Central memory CD4-positive, alpha-beta T cell (primary cell): ENCODE measurements around the gene CD79A.

Source experiments
- DNase-seq: peaks from one replicate; pipeline ENCODE4 v3.0.0; 2022
- total RNA-seq, 3 experiments: gene quantifications; one replicate each; lab custom pipeline; 2026; lab: John Stamatoyannopoulos, UW

Gene CD79A
- 0.18 to 0.39 (median 0.38) reads per million in 3 experiments for total RNA-seq

DNA sequence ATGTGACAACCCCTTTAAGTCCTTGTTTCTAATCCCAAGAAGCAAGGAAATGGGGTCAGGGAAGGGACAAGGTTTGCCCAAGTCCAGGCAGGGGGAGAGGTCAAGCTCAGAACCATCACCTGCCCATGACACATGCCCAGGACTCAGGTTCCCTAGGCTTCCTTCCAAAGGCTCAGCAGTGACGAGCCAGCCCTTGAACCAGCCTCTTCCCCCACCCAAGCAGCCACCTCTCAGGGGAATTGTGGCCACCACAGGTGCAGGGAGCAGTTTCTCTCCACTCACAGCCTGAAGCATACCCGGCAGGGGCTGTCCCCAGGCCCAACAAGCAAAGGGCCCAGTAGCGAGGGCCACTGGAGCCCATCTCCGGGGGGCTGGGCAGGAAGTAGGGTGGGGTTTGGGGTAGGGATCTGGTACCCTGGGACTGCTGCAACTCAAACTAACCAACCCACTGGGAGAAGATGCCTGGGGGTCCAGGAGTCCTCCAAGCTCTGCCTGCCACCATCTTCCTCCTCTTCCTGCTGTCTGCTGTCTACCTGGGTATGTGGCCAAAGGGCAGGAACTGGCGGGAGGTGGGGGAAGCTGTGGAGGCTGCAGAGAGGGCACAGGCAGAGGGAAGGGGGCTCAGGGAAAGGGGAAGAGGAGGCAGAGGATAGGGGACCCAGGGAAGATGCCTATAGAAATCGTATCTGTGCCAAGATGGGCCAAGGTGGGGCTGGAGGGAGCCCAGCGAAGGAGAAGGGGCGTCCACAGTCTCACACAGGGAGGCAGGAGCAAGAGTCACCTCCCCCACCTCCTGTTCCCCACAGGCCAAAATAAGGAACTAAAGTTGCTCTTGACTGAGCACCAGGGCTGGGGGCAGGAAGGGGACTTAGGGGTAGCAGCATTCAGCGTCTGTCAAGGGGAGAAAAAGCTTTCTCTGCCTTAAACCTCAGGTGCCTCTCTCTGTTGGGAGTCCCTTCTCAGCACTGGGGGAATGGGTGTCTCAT lies at the start of gene CD79A:
CD79A (plus strand) TSS at position 433 of the 986 bp plus-strand sequence; CDS start at position 459, 26 bp downstream.
- DNase-seq: no peak

GRCh38 chr19:41837981-41838708 lies 38.9 kb upstream of the CD79A start:
- no peak for DNase-seq

DNA sequence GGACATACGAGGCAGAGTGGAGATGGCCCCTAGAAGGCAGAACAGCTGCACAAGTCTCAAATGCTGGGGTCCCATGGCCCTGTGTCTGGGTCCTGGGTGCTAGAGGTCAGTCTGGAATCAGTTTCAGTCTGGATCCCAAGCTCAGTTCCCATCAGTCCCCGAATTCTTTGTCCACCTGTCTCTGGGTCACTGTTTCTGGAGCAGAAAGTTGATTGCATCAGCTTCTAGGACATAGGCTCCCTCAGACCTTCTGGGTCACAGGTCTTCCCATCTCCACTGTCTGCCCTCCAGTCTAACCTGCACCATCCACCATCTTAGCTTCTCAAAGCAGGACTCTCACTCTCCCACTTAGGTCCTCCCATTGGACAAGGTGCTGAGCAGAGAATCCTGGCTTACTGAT lies 37.9 kb upstream of the CD79A start:
- no peak for DNase-seq

DNA sequence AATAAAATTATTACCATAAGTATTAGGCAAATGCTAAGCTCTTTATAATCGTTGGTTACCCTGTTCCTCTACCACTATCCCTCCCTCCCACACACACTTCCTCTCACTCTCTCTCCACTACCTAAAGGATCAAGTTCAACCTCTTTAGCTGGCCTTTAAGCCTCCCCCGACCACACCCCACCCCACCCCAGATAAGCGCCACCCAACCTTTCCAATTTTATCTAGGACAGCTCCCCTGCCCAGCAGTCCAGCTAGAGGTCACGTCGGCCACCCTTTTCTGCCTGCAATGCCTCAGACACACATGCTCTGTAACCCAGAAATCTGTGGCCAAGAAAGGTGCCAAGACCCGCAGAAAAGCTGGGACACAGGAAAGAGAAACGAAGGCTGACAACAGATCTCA lies 33.7 kb upstream of the CD79A start:
- DNase-seq: no peak

DNA sequence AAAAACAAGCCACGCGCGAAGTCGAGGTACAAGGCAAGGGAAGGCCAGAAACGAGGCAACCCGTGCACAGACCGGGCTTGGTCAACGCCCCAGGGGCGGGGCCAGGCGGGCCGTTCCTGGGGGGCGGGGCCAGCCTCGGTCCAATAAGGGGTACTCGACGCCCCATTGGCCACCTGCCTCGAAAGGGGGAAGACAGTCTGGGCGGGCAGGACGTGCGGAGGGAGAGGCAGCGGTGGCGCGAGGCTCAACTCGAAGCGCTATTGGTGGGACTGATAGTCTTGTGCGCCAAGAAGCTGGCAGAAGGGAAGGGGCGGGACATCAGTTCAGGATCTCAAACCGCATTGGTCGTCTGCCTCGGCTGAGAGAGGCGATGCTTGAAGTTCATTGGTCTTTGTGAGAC lies 32.5 kb upstream of the CD79A start, which contains the start of gene LYPD4:
LYPD4 (minus strand) TSS at position 83 of the 400 bp plus-strand sequence. CDS start 5,398 bp downstream, outside the sequence.
- DNase-seq: no peak

GRCh38 chr19:41845001-41845050 lies 32.3 kb upstream of the CD79A start, which contains the start of gene DMRTC2:
TSS of gene DMRTC2 (plus strand) at chr19:41845042. CDS start at chr19:41847429, 2,387 bp downstream.
- no peak for DNase-seq

- no peak for DNase-seq
These were observed 32.0 kb upstream of the CD79A start for GRCh38 chr19:41845051-41845590.

DNA sequence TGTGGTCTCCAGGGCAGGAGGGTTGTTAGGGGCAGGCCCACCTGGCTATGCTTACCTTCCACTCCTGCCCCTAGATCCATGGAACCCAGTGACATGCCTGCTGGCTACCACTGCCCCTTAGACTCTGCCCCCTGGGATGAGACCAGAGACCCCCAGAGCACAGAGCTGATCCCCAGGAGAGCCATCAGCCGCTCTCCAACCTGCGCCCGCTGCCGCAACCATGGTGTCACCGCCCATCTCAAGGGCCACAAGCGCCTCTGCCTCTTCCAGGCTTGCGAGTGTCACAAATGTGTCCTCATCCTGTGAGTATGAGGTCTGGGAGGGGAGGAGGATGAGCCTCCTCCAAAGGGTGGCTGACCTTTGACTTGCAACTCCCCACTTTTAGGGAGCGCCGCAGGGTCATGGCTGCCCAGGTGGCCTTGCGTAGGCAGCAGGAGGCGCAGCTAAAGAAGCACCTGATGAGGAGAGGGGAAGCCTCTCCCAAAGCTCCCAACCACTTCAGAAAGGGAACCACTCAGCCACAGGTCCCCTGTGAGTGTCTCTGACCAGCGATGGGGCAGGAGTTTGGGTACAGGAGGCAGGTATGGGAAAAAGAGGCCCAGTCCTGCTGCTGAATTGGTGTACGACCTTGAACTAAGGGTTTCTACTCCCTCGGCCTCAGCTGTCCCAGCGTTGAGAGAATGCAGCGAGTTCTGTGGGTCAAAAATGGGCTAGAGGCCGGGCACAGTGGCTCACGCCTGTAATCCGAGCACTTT lies 29.6 kb upstream of the CD79A start:
- no peak for DNase-seq

GRCh38 chr19:41848666-41849065 lies 28.4 kb upstream of the CD79A start:
- no peak for DNase-seq

DNA sequence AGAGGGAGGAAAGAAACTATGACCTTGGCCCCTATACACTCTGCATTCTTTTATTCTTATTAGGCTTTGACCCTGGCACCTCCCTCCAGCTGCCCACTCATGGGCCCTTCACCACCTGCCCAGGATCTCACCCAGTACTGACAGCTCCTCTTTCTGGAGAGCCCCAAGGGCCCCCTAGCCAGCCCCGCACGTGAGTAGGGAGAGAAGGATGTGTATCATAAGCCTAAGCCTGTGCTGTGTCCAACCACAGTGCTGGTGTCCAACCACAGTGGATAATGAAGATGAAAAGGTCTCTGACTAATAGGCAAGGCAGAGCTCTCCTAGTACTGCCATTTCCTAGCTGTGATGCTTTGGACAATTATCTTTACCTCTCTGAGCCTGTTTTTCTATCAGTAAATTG lies 28.0 kb upstream of the CD79A start:
- no peak for DNase-seq

- DNase-seq: no peak
These were observed 26.7 kb upstream of the CD79A start for GRCh38 chr19:41850381-41850780.

GRCh38 chr19:41851456-41851855 lies 25.6 kb upstream of the CD79A start:
- no peak for DNase-seq

DNA sequence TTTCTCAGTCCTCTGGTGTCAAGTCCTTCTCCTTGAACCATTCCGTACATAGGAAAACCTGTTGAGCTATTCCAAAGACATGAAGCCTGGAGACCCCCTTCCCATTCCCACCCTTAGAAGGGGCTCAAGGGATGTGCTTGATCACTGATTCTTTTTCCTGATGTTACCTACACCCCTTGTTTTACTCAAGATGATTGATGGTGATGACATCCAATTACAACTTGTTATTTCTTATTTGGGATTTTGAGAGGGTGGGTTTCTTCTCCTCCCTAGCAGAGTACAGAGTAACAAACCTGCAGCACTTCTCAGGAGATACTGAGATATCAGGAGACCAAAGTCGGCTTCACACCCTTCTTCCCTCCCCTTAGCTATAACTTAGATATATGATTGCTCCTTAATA lies 23.7 kb upstream of the CD79A start:
- no peak for DNase-seq

DNA sequence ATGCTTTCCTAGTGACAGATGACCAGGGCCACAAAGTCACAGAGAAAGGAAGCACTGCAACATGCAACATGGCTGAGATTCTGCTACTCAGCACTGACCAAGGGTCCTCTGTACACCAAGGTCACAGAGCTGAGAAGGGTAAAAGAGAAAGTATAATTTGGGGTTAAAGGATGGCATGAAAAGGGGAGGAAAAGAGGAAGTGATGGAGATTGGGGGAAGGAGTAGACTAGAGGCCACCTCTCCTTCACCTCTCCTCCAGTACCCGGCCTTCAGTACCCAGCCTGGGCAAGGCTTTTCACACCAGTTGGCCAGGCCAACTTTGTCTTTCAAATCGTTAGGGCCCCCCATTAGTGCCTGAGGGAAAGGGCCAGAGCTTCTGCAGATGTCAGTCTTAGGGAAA lies 23.3 kb upstream of the CD79A start:
- DNase-seq: no peak

- no peak for DNase-seq
These were observed 17.9 kb upstream of the CD79A start for GRCh38 chr19:41859213-41859617.

DNA sequence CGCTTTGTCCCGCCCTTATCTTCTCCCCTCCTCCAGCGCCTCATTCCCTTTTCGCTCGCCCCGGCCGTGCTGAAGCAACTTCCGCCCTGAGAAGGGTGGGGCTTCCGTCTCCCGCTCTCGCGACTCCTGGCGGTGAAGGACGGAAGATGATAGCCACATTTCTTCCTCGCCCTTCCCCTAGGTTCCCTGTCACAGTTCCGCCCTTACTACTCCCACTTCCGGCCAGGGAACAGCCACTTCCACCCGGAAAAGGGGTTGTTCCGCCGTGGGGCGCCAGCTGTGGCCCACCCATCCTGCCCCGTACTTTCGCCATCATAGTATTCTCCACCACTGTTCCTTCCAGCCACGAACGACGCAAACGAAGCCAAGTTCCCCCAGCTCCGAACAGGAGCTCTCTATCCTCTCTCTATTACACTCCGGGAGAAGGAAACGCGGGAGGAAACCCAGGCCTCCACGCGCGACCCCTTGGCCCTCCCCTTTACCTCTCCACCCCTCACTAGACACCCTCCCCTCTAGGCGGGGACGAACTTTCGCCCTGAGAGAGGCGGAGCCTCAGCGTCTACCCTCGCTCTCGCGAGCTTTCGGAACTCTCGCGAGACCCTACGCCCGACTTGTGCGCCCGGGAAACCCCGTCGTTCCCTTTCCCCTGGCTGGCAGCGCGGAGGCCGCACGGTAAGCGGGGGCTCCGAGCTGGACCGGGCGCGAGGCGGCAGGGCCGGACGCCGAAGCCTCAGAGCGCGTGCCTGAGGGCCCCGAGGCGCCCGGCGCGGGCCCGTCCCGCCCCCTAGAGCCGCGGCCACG lies 17.3 kb upstream of the CD79A start, which contains the start of gene RPS19:
RPS19 (plus strand) TSS at position 638 of the 801 bp plus-strand sequence. CDS start 520 bp downstream, outside the sequence.
- DNase-seq: peak; percentile 97

GRCh38 chr19:41860419-41861115 lies 16.5 kb upstream of the CD79A start:
- peak; percentile 26 for DNase-seq

GRCh38 chr19:41861116-41861768 lies 15.8 kb upstream of the CD79A start:
- DNase-seq: no peak

GRCh38 chr19:41861846-41862245 lies 15.2 kb upstream of the CD79A start:
- DNase-seq: no peak

- DNase-seq: no peak
These were observed 14.6 kb upstream of the CD79A start for GRCh38 chr19:41862445-41862986.
